Loucy (cell line): ENCODE data around the gene FAM234A.

ENCODE experiments used
- EZH2phosphoT487 ChIP-seq: fragments of 200-600 bp; IDR thresholded peaks from 2 replicates; pipeline ENCODE4 v1.6.1; 2018; ENCODE audit warnings: antibody characterized with exemption, mild to moderate bottlenecking, moderate library complexity, borderline replicate concordance
- TF ChIP-seq, protein P1 (sequence below): fragments of 200-600 bp; sonication (generic); conservative IDR thresholded peaks from 2 replicates; pipeline ENCODE4 v1.5.1; 2014; ENCODE audit warnings: mild to moderate bottlenecking, antibody characterized with exemption, low read length

DNA sequence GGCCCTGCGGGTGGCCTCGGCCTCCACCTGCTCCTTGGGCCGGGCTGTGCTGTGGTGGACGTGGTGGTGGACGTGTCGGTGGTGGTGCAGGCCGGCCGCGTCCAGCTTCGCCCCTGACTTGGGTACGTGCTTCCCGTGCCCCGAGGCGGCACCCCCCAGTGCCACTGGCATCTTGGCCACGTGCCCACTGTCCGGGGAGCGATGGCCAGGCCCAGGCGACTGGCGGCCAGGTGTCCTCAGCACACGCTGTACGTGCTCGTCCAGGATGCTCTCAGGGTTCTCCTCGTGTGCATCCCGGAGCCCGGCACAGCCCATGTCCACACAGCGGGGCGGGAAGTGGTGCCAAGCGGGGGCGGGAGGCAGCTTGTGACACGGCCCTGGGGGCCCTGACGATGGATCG is 63.2 kb downstream of the FAM234A start:
- TF ChIP-seq, protein P1, sequence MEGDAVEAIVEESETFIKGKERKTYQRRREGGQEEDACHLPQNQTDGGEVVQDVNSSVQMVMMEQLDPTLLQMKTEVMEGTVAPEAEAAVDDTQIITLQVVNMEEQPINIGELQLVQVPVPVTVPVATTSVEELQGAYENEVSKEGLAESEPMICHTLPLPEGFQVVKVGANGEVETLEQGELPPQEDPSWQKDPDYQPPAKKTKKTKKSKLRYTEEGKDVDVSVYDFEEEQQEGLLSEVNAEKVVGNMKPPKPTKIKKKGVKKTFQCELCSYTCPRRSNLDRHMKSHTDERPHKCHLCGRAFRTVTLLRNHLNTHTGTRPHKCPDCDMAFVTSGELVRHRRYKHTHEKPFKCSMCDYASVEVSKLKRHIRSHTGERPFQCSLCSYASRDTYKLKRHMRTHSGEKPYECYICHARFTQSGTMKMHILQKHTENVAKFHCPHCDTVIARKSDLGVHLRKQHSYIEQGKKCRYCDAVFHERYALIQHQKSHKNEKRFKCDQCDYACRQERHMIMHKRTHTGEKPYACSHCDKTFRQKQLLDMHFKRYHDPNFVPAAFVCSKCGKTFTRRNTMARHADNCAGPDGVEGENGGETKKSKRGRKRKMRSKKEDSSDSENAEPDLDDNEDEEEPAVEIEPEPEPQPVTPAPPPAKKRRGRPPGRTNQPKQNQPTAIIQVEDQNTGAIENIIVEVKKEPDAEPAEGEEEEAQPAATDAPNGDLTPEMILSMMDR: no peak
- TF ChIP-seq EZH2phosphoT487: no peak
